ENCODE results near the gene ARSI. TPM values are rescaled to one million over a fixed set of nuclear protein-coding genes. Genes with fewer than 3 reads are reported as not detected.

ARSI gene
- total RNA-seq, 2 donors from 2014 or later: 0.27 to 0.64 TPM

DNA sequence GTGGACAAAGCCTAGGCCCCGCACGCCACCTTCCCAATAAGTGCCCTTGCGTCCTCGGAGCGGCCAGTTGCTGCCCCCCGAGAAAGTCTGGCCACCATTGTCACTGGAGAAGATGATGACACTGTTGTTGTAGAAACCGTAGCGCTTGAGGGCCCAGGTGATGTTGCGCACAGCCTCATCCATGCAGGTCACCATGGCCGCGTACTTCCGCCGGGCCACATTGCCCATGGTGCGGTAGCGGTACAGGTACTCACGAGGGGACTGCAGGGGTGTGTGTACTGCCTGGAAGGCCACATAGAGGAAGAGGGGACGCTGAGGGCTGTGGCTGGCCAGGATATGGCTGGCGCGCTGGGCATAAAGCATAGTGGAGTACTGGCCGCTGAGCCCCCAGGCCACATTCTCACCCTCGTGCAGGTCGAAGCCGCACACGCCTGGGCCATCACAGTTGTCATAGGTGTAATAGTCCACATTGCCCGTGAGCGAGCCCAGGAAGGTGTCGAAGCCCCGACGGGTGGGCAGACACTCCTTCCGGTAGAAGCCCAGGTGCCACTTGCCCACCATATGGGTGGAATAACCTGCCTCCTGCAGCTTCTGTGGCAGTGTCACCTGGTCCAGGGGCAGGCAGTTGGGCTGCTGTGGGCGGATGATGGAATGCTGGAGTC is 4.6 kb downstream of the ARSI start:
- DNase-seq (no peak), ATAC-seq (no peak)
- intact Hi-C loops (cut with DNase I, micrococcal nuclease): no loop called here

DNA sequence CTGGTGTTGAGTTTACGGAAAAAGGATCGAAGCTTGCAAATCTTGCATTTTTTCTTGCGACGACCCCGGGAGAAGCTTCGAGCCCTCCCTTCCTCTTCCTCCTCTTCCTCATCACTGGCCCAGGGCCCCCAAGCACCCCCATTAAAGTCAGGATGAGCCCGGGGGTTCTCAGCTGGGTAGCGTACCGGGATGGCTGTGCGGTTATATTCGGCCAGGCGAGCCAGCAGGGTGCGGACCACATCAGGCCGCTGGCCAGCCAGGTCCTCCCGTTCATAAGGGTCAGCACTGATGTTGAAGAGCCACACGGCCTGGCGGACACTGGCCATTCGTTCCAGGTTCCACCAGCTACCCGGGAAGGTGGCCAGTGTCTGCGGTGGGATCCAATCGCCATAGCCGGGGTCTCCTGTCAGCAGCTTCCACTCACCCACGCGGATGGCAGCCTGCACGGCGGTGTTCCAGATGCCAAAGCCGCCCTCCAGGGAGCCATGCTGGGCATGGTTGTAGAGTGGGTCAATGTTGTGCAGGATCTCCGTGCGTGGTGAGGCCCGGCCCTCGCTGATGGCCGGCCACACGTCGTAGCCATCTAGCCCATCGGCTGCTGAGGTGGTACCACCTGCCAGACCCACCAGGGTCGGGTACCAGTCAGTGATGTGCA is 5.3 kb downstream of the ARSI start:
- DNase-seq (no peak), ATAC-seq (no peak)
- intact Hi-C loops (cut with DNase I, micrococcal nuclease): no loop called here

DNA sequence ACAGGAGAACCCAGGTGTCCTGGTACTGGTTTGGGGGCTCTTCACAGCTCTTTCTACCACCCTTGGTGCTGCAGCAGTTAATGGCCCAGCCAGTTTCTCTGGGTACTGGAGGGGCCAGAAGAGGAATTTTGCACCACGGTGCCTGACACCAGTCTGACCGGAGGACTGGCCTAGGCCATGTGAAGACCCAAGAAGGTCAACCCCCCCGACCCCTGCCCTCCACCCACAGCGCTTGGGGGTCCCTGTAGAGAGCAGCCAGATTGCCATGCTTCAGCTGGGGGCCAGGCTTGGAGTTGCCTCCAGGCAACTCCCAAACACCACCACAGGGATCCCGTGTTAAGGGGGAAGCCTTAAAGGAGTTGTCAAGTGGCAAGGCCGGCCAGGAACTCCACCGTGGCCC is 6.2 kb downstream of the ARSI start:
- DNase-seq (no peak), ATAC-seq (no peak)
- intact Hi-C loops (cut with DNase I, micrococcal nuclease): no loop called here

DNA sequence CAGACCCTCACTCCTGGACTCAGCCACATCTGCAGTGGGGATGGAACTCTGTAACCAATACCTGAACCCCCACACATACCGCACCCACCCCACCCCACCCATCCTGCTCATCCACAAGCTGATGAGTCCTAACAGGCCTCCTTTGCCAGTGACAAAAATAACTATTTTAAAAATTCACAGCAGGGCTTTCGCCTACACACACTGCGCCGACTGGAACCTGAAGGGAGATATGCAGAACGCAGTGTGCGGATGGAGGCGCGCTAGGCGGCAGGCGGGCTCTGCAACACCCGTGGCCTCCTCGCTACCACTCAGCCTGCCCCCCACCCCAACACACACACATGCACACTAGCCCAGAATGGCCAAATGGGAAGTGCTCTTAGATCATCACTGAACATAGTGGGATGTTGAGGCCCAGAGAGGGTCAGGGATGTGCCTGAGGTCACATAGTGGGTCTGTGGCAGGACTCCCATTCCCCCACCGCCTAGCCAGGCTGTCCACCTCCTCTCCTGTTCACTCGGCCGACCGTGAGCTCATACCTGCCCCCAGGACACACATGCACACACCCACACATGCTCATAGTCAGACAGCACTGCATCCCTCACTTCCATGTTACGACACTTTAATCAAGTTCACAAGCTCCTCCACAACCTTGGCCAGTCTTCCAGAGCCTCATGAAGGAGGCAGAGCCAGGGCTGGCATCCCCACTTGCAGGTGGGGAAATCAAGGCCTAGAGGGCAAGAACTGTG is 6.8 kb downstream of the ARSI start:
- ATAC-seq: no peak
- intact Hi-C loops (cut with DNase I, micrococcal nuclease): no loop called here
- no peak for DNase-seq

DNA sequence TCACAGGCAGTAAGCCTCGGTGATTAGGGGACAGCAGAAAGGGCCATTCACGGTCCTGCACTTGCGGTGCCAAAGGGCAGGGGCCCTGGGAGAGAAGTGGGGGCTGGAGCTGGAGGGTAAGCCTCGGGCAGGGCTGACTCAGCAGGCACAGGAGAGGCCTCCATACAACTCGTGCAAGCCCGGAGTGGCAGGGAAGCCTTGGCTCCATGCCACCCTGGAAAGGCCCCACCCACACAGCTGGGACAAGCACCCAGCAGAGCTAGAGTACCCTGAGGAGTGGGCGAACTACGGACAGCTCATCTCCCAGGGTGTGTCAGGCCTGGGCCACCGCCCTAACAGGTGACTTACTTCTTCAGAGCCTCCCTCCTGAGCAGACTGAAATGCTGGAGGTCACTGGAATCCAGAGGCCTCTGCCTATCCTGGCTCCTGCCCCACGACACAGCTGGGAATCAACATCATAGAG is 7.5 kb downstream of the ARSI start:
- peak; percentile 40 to 48 for DNase-seq
- peak; percentile 85 for ATAC-seq
- intact Hi-C loops (cut with DNase I, micrococcal nuclease): no loop called here

DNA sequence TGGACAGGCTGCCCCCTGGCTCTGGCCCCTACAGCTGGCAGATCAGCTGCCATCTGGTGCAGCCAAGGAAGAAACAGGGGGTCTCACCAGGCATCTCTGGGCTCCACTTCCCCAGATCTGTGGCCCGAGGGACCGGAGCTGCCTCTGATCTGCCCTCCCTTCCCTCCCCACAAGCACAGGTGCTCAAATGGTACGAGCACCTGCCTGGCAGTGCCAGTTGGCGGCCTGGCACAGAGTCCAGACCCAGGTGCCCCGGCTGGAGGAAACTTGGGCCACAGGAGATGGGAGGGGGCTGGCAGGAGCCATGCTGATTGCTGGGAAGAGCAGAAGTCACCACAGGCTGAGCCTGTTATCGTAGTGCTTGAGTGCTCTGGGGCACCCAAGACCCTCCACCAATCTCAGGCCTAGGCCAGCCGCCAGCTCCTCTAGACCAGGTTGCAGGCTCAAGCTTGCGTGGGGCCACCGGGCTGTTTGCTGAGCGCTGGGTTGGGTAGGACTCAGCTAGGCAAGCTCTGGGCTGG is 8.1 kb downstream of the ARSI start:
- DNase-seq: no peak
- intact Hi-C loops (cut with DNase I, micrococcal nuclease): no loop called here
- no peak for ATAC-seq

DNA sequence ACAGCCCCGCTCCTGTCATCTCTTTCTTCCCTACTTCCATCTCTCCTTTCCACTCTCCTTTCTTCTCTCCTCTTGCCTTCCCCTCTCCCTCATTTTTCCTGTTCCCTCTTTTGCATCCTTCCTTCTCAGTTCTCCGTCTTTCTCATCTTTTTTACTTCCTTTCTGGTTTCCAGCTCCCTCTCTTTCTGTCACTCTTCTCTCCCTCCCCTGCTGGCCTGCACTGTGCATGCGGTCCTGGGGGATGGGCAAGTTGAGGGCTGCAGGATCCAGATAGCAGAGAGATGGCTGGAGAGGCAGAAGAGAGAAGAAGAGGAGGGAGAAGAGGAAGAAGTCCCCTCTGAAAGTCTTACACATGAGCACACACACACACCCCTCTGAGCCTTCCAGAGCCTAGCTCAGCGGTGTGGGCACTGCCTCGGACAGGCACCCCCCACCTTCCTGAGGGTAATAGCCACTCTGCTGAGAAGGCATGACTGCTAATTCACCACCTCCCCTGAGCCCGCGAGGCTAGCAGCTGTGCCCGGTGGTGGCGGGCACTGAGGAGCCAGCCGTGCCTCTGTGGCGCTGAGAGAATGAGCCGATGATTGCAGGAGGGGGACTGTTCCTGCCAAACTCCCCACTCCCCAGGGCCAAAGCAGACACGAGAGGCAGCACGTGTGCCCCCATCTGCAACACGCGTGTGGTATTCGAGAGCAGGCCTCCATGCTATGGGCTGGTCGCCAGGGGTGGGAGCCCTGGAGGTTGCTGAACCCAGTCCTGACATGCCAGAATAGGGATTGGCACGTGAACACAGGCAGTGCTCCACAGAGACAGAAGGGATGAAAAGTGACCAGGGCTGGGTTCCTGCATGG is 9.4 kb downstream of the ARSI start:
- no peak for DNase-seq
- intact Hi-C loops (cut with DNase I, micrococcal nuclease): no loop called here
- ATAC-seq: no peak

DNA sequence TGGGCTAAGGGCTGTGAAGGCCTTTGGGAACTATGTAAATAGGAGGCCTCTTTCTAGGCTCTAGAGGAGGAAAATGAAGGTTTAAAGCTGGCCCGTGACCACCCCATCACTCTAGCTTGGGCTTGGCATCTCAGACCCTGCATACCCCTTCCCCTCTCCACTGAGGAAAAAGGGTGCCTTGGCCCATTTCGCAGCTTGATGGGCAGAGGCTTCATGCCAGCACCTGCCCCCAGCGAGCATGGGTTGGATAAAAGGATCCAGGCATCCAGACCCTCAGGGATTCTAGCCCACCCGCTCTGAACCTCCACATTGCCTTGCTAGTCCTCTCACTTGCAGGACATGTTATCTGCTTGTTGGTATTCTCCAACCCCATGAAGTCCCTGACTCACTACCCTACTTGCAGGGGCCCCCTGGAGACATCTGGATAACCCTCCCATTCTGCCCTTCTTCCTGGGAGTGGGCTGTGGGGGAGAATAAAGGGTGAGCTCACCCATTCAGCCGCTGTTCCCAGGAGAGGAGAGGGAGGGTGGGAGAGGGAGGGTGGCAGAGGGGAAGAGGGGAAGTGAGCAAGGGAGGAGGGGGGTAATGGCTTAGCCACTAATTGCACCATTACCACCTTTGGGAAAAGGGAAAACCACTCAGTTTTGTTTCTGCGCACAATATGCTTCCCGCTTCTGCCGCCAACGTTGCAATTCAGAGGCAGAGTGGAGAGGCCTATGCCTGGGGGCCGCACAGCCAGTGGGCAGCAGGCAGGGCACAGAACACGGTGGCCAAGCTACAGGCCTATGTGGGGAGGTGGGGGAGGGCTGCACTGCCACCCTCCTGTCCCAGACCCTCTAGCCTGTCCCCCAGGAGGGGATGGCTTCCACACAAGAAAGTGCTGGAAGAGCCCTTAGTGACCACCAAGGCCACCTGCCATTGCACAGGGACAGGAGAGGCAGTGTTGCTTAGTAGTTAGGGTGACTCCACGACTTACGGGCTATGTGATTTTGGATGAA is 11.0 kb downstream of the ARSI start:
- DNase-seq (no peak), ATAC-seq (no peak)
- intact Hi-C loops (cut with DNase I, micrococcal nuclease): no loop called here

DNA sequence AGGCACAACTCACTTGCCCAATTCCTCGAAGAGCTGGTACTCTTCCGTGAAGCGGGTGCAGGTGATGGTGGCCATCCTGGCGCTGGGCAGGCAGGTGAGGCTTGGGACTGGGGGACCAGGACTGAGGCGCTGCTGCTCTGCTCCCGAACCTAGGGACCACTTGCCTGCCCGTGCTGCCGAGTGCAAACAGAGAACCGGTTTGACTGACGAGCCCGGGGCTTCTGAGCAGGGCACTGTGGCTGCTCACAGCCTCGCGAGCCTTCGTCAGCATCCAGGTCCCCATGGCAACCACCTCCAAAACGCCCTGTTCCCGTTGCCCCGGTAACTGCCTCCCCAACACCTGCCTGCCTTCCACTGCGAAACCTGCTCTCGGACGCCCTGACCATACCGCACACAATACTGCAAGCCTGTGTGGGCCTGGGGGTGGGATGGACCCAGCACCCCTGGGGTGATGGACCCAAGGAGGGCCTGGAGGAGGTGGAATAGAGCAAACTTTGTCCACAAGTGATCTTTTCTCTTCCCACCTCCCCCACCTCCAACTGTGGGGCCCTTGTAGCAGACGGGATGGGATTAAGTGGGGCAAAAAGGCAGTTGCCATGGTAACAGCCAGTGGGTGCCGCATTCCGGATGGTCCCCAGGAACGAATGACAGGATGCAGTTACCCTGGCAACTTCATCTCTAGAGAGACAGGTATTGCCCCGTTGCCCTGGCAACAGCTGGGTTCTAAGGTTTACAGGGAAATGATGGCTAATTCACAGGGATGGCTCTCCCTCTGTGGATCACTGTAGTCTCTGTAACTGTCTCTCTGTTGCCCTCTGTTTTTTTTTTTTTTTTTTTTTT is 12.9 kb downstream of the ARSI start, which contains the start of gene CAMK2A:
CAMK2A (minus strand) TSS at position 223 of the 840 bp plus-strand sequence; CDS start at position 75, 148 bp downstream.
- intact Hi-C loops (cut with DNase I, micrococcal nuclease): no loop called here
- no peak for ATAC-seq
- no peak for DNase-seq

DNA sequence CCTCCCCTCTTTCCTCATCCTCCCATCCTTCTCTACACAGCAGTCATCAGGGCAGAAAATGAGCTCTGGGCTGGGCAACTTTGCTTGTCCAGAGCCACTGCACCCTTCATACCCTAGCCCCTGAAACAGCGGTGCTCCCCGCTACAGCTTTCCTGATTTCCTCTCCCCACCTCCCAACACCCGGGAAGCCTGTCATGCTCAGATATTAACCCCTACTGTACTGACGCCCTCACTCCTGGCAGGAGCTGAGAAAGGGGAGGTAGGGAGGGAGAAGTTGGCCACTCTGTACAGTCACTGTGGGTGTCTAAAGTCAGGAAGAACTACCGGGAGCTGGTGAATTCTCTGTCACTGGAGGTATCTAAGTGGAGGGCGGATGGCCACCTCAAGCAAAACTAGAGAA is 13.9 kb downstream of the ARSI start:
- ATAC-seq (no peak), DNase-seq (no peak)
- intact Hi-C loops (cut with DNase I, micrococcal nuclease): no loop called here

DNA sequence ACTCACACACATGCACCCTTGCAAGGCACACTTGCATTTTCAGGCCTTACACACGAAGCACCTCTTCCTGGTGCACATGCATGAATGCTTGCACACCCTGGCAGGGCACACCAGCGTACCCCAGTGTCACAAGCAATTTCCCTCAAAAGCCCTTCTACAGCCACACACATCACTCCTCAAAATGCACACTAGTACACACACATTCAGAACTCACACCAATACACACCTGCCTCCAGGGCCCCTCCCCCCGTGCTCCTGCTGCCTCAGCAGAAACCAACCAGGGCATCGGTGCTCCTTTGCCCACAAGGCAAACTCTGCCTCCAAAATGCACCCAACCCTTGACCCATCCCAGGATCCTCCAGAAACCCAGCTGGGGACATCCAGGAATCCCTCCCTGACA is 14.3 kb downstream of the ARSI start:
- no peak for ATAC-seq
- intact Hi-C loops (cut with DNase I, micrococcal nuclease): no loop called here

DNA sequence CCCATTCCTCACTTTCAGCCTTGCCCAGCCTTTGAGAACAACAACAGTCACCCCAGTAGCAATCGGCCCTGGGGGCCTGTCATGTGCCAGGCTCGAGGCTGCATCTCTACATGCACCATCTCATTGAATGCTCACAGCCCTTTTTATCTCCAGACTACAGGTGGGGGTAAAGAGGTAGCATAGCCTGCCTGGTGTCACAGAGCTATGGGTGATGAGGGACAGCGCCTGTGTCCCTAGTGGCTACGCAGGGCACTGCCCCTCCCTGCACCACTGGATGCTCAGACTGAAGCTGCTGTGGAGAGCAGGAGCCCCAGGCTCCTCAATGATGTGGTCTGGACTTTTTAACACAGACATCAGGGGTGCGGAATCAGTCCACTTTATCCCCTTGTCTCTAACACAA is 15.9 kb downstream of the ARSI start:
- DNase-seq (no peak), ATAC-seq (peak; percentile 79)
- intact Hi-C loops (cut with DNase I, micrococcal nuclease): no loop called here

More for the DNA sequence above, 14.3 kb downstream of the ARSI start:
- no peak for DNase-seq

DNA sequence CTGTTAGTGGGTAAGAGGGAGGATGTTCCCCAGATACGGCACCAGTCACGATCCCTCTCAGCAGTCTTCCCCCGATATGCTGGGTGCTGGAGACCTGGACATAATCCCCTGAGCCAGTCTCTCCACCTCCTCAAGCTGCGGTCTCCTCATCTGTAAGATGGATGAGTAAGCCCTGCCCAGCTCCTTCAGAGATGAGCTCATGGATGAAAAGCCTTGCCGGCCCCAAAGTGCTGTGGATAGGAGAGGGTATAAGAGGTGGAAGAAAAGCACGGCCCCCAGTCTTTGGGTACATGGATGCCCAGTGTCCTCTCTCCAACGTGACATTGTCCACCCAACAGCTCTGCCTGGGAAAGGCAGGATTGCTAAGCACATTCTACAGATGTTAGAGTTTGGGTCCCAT is 17.6 kb downstream of the ARSI start:
- intact Hi-C loops (cut with DNase I, micrococcal nuclease): no loop called here
- ATAC-seq (no peak), DNase-seq (no peak)

DNA sequence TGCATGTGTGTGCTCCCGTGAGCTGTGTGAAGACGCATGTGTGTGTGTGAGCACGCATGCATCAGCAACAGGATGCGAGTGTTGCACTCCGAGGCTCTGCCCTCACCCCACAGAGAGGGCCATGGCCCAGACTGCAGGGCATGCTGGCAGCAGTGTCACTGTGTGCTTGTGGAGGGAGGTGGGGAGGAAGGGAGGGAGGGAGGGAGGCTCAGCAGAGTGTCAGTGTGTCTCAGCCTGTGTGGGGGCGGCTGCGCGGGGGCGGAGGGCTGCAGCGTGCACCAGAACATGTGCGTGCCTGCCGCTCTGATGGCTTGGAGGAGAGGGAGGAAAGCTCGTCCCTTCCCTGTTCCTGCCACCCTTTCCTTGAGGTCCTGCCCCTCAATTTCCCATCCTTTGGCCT is 18.4 kb downstream of the ARSI start:
- intact Hi-C loops (cut with DNase I, micrococcal nuclease): no loop called here
- DNase-seq (no peak), ATAC-seq (no peak)

DNA sequence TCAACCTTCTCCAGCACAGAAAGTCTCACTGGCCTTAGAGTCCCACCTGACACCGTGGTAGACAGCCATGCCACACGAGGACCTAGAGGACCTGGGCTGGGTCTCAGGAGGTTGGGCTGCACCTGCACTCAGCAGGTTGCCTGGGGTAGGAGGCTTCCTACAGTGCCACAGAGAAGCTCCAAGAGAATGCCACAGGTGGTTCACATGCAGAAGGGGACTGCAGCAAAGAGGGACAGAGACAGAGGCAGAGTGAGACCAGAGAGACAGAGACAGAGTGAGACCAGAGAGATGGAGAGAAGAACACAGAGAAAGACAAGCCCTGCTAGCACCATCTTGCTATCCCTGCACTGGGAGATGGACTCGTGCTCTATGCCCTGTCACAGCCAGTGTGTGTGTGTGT is 18.8 kb downstream of the ARSI start:
- no peak for DNase-seq
- ATAC-seq: no peak
- intact Hi-C loops (cut with DNase I, micrococcal nuclease): no loop called here

DNA sequence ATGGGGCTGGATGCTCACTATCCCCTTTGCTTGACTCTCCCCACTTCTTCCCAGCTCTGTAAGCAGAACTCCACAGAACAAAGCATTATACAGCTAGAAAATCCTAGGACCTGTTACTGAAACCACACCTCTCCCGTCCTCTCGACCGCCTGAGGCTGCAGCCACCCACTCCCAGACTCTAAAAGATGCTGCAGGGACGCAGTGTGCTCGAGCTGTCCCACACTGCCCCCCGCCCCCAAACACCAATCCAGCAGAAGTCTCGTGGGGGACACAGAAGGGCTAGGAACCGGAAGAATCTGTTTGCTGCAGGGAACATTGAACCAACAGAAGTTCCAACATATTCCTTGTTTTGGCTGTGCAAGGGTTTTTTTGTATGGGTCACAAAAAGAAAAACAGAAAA is 20.7 kb downstream of the ARSI start:
- DNase-seq (no peak), ATAC-seq (no peak)
- intact Hi-C loops (cut with DNase I, micrococcal nuclease): no loop called here
